Pancreas (tissue), 10 donors: ENCODE data around the gene PSMA8. TPM values are rescaled to one million over a fixed set of nuclear protein-coding genes. Genes with fewer than 3 reads are reported as not detected.

Experiments
- ATAC-seq, 4 donors: fragments of 200-7000 bp; cut with Tn5 transposase; one replicate each; pipeline versions ENCODE4 v1.8.0 to v1.9.1; 2020; ENCODE audit warnings: mild to moderate bottlenecking in 4 of 4, moderate library complexity in 4 of 4
- DNase-seq, 6 donors: peaks; one replicate each; pipeline ENCODE4 v3.0.0-alpha.2; 2020
- FAIRE-seq: peaks from 2 replicates; lab custom pipeline; 2012; peaks lifted over from hg19 to GRCh38; lab: Jason Lieb, UNC
- H3K27ac ChIP-seq, 4 donors: fragments of 200-600 bp; sonication (generic); 1 replicate in 3 of 4; 2 replicates in 1 of 4; pipeline versions ENCODE4 v1.5.0 to v1.8.0; 2020
- H3K27me3 ChIP-seq, 4 donors: fragments of 200-600 bp; one replicate each; pipeline ENCODE4 v1.8.0; 2021
- H3K36me3 ChIP-seq, 3 donors: fragments of 200-600 bp; sonication (generic) in 1 of 3; one replicate each; pipeline versions ENCODE4 v1.5.0 to v1.8.0; 2020 to 2021
- H3K4me1 ChIP-seq, 3 donors: fragments of 200-600 bp; one replicate each; pipeline ENCODE4 v1.8.0; 2021
- H3K4me3 ChIP-seq, 4 donors: fragments of 200-600 bp; sonication (generic) in 2 of 4; one replicate each; pipeline versions ENCODE4 v1.5.0 to v1.8.0; 2020 to 2021
- H3K9me3 ChIP-seq, 4 donors: fragments of 200-600 bp; one replicate each; pipeline ENCODE4 v1.8.0; 2021
- WGBS, 2 donors: extraction: QIAGEN DNeasy Blood & Tissue Kit; methylation state at CpG; one replicate each; pipeline ENCODE4 v1.1.7; 2013; 5-methylcytosine and 5-hydroxymethylcytosine counted together
- intact Hi-C, 3 donors: fragments of 100-400 bp; cut with DNase I; formaldehyde crosslinking; loops; one replicate each; pipeline versions ENCODE4 v1.11.1 to v1.14.2; 2022
- polyA plus RNA-seq, 2 donors: library from polyadenylated mRNA; stranded (reverse); fragments of 200-250 nt; gene quantifications; one replicate each; pipeline ENCODE4 v1.2.3, GENCODE V29; 2013
- total RNA-seq, 6 donors: library from RNA; stranded (reverse); fragmentation: NEBNext Ultra II Directional in 4 of 6; extraction: Animal tissue kit (Norgen Biotek cat#: 25700) in 4 of 6; gene quantifications; one replicate each; pipeline versions ENCODE4 v1.2.1 to v1.2.4, GENCODE V29; 2021 to 2023
- TF ChIP-seq, protein P1 (sequence below), 4 donors: fragments of 200-600 bp; sonication (generic) in 3 of 4; IDR thresholded peaks; one replicate each; pipeline versions ENCODE4 v1.5.0 to v1.8.0; 2021; ENCODE audit warnings: antibody characterized with exemption in 4 of 4
- donor health status: healthy with polysubstance abuse.
- donor health status: DM: no; HTN: no; CAD: no; lungs with moderate emphysema.
- donor health status: DM: no; HTN: no; CAD: no.
- donor health status: control.
- donor health status: control.
- donor health status: Bipolar disorder and iron deficiency.
- donor health status: DM: yes; HTN: yes; CAD: no.
- donor health status: DM: no; HTN: no; CAD: no.
- donor health status: DM: no; HTN: no; CAD: no.
- donor health status: DM: yes; HTN: yes; CAD: no.

The PSMA8 gene
- total and polyA plus RNA-seq, 8 donors = not detected

DNA sequence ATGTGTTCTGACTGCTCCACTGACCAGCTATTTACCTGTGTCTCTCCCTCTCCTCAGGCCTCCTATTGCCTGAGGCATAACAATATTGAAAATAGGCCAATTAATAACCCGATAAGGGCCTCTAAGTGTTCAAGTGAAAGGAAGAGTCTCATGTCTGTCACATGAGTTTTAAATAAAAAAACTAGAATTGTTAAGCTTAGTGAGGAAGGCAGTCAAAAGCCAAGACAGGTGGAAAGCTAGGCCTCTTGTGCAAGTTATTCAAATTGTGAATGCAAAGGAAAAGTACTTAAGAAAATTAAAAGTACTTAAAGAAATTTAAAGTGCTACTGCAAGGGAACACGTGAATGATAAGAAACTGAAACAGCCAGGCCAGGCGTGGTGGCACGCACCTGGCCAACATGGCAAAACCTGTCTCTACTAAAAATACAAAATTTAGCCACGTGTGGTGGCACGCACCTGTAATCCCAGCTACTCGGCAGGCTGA, 47.7 kb downstream of the PSMA8 start:
- no peak for FAIRE-seq

DNA sequence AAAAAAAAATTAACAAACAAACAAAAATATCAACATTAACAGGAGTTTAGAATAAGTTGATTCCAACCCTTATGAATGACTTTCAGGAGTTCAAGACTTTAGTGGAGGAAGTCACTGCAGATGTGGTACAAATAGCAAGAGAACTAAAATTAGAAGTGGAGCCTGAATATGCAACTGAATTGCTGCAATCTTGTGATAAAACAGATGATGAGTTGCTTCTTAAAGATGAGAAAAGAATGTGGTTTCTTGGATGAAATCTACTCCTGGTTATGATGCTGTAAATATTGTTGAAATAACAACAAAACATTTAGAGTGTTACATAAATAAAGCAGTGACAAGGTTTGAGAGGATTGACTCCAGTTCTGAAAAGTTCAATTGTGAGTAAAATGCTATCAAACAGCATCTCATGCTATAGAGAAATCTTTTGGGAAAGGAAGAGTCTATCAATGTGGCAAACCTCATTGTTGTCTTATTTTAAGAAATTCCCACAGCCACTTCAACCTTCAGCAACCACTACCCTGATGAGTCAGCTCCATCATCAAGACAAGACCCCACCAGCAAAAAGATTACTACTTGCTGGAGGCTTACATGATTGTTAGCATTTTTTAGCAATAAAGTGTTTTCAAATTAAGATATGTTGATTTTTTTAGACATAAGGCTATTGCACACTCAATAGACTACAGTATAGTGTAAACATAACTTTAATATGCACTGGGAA, 49.9 kb downstream of the PSMA8 start:
- ATAC-seq (no peak), FAIRE-seq (no peak), DNase-seq (no peak)
- Histone ChIP-seq H3K36me3 (no peaks in the 10 kb centered on the region), H3K27ac (no peak overlapping the region), H3K27me3 (no peaks in the 10 kb centered on the region), H3K4me1 (no peaks in the 10 kb centered on the region), H3K4me3 (no peak overlapping the region), H3K9me3 (no peaks in the 10 kb centered on the region)
- intact Hi-C loops = no loop called here
- TF ChIP-seq, protein P1, sequence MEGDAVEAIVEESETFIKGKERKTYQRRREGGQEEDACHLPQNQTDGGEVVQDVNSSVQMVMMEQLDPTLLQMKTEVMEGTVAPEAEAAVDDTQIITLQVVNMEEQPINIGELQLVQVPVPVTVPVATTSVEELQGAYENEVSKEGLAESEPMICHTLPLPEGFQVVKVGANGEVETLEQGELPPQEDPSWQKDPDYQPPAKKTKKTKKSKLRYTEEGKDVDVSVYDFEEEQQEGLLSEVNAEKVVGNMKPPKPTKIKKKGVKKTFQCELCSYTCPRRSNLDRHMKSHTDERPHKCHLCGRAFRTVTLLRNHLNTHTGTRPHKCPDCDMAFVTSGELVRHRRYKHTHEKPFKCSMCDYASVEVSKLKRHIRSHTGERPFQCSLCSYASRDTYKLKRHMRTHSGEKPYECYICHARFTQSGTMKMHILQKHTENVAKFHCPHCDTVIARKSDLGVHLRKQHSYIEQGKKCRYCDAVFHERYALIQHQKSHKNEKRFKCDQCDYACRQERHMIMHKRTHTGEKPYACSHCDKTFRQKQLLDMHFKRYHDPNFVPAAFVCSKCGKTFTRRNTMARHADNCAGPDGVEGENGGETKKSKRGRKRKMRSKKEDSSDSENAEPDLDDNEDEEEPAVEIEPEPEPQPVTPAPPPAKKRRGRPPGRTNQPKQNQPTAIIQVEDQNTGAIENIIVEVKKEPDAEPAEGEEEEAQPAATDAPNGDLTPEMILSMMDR (IDR thresholded peaks at IDR 0.05) = no peak

More for the DNA sequence above, 47.7 kb downstream of the PSMA8 start:
- Histone ChIP-seq H3K27ac (no peak overlapping the region), H3K4me3 (no peak overlapping the region), H3K9me3 (no peaks in the 10 kb centered on the region), H3K36me3 (no peaks in the 10 kb centered on the region), H3K27me3 (no peaks in the 10 kb centered on the region), H3K4me1 (no peaks in the 10 kb centered on the region)
- WGBS, 2 donors = 81 to 93% methylated on average over 7 of the region's 7 CpGs
- intact Hi-C loops = no loop called here
- ATAC-seq = no peak
- DNase-seq = no peak
- TF ChIP-seq, protein P1 (IDR thresholded peaks at IDR 0.05) = no peak

DNA sequence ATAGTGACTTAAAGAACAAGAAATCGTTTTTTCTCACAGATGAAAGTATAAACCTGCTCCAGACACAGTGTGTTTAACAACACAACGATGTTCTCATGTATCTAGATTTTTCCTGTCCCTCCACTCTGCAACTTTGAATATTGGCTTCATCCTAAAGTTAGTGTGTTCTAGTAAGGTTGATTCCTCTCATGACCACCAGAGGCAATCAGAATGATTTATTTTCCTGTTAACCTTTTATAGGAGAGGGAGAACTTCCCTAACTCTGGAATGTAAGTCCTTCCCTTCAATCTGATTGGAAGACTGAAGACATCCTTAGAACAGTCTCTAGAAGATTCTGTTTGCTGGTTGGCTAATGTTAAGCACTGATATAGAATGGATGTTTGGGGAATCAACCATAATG, 51.6 kb downstream of the PSMA8 start:
- H3K27ac ChIP-seq = no peak overlapping the region
- H3K9me3 ChIP-seq = no peaks in the 10 kb centered on the region
- ATAC-seq (no peak), FAIRE-seq (no peak), DNase-seq (no peak)
- no peak overlapping the region for H3K4me3 ChIP-seq
- TF ChIP-seq, protein P1 (IDR thresholded peaks at IDR 0.05) = no peak
- intact Hi-C loops = no loop called here
- 37 to 57% methylated on average over 2 of the region's 2 CpGs for WGBS, 2 donors
- no peaks in the 10 kb centered on the region for H3K27me3 ChIP-seq
- no peaks in the 10 kb centered on the region for H3K36me3 ChIP-seq
- no peaks in the 10 kb centered on the region for H3K4me1 ChIP-seq

DNA sequence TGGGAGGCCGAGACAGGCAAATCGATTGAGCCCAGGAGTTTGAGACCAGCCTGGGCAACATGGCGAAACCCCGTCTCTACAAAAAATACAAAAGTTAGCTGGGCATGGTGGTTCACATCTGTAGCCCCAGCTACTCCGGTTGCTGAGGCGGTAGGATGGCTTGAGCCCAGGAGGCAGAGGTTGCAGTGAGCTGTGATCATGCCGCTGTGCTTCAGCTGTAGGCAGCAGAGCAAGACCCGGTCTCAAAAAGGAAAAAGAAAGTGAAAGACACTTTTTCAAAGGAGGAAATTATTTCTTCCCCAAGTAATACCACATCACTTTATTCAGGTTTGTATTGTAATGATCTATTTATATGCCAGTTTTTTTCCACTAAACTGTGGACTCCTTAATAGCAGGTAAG, 56.8 kb downstream of the PSMA8 start:
- TF ChIP-seq, protein P1 (IDR thresholded peaks at IDR 0.05) = no peak
- ATAC-seq (no peak), DNase-seq (no peak), FAIRE-seq (no peak)
- WGBS, 2 donors = 81 to 90% methylated on average over 8 of the region's 8 CpGs
- no peak overlapping the region for H3K27ac ChIP-seq
- H3K36me3 ChIP-seq = no peaks in the 10 kb centered on the region
- H3K9me3 ChIP-seq = no peaks in the 10 kb centered on the region
- intact Hi-C loops = no loop called here
- no peak overlapping the region for H3K4me3 ChIP-seq
- H3K4me1 ChIP-seq = no peaks in the 10 kb centered on the region
- H3K27me3 ChIP-seq = no peaks in the 10 kb centered on the region

DNA sequence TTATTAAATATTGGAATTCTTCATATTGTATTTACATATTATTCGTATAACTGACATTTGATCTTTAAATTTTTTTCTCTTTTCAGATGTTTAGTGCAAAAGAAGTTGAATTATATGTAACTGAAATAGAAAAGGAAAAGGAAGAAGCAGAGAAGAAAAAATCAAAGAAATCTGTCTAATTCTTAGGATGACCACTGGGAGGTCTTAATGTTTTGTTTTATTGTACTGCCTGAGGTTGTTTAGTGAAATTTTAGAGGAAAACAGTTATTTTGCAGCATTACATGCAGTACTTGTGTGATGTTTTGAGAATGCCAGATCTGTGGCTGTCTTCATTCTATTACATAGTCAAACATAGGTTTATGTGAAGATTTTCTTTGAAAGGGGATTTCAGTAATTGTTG, 58.6 kb downstream of the PSMA8 start:
- H3K4me3 ChIP-seq = no peak overlapping the region
- no peaks in the 10 kb centered on the region for H3K36me3 ChIP-seq
- no peak for ATAC-seq
- no peak for DNase-seq
- H3K27me3 ChIP-seq = no peaks in the 10 kb centered on the region
- TF ChIP-seq, protein P1 (IDR thresholded peaks at IDR 0.05) = no peak
- intact Hi-C loops = no loop called here
- no peak overlapping the region for H3K27ac ChIP-seq
- H3K9me3 ChIP-seq = no peaks in the 10 kb centered on the region
- FAIRE-seq = peak; percentile 23
- H3K4me1 ChIP-seq = no peaks in the 10 kb centered on the region
- WGBS, 2 donors = 59 to 74% methylated on average over 1 of the region's 1 CpG
